Keratinocyte (primary cell): Measurements from ENCODE around the gene TMEM45A. TPM values are rescaled to one million over a fixed set of nuclear protein-coding genes. Genes with fewer than 3 reads are reported as not detected.

Source experiments
- DNase-seq: peaks from one replicate; pipeline ENCODE4 v3.0.0-alpha.2; 2011; ENCODE audit warnings: low read depth, missing footprints, low spot score
- FAIRE-seq: peaks from 2 replicates; lab custom pipeline; 2011; peaks lifted over from hg19 to GRCh38; lab: Jason Lieb, UNC
- H2AFZ ChIP-seq: 2 replicates; pipeline ENCODE4 v1.6.0; 2012; ENCODE audit warnings: low read length, control low read depth, inconsistent platforms; ENCODE audit not compliant: control insufficient read depth
- H3K27ac ChIP-seq: 2 replicates; pipeline ENCODE4 v1.5.1; 2011; ENCODE audit warnings: low read length; ENCODE audit not compliant: control insufficient read depth, insufficient read depth
- H3K27me3 ChIP-seq: 3 replicates; pipeline ENCODE4 v1.6.0; 2011; ENCODE audit warnings: low read length; ENCODE audit not compliant: control insufficient read depth, insufficient read depth; ENCODE audit errors: extremely low read depth
- H3K36me3 ChIP-seq, 2 experiments: 2 replicates in 1 of 2; 3 replicates in 1 of 2; pipeline ENCODE4 v1.5.1; 2011; ENCODE audit warnings: low read length in 2 of 2, mild to moderate bottlenecking in 1 of 2; ENCODE audit not compliant: control insufficient read depth in 2 of 2, insufficient read depth in 2 of 2; ENCODE audit errors: extremely low read depth in 1 of 2
- H3K4me1 ChIP-seq: 3 replicates; pipeline ENCODE4 v1.5.1; 2011; ENCODE audit warnings: low read length; ENCODE audit not compliant: control insufficient read depth, insufficient read depth; ENCODE audit errors: extremely low read depth
- H3K4me2 ChIP-seq: 3 replicates; pipeline ENCODE4 v1.6.0; 2011; ENCODE audit warnings: low read depth, low read length; ENCODE audit not compliant: control insufficient read depth, insufficient read depth; ENCODE audit errors: extremely low read depth
- H3K4me3 ChIP-seq, 3 experiments: fragments of 200-600 bp in 1 of 3; sonication (generic) in 1 of 3; 2 replicates in 2 of 3; 3 replicates in 1 of 3; pipeline ENCODE4 v1.5.1; 2011 to 2016; ENCODE audit warnings: low read length in 3 of 3, mild to moderate bottlenecking in 3 of 3, control low read depth in 2 of 3, inconsistent platforms in 1 of 3, low read depth in 1 of 3, mixed read lengths in 1 of 3, mixed run types in 1 of 3, moderate library complexity in 1 of 3; ENCODE audit not compliant: control insufficient read depth in 2 of 3, insufficient read depth in 2 of 3; ENCODE audit errors: extremely low read depth in 1 of 3
- H3K79me2 ChIP-seq: 2 replicates; pipeline ENCODE4 v1.6.0; 2012; ENCODE audit warnings: low read length; ENCODE audit not compliant: control insufficient read depth, insufficient read depth
- H3K9ac ChIP-seq: 3 replicates; pipeline ENCODE4 v1.6.0; 2011; ENCODE audit warnings: low read length; ENCODE audit not compliant: control insufficient read depth, insufficient read depth; ENCODE audit errors: extremely low read depth
- H3K9me1 ChIP-seq: 3 replicates; pipeline ENCODE4 v1.6.0; 2011; ENCODE audit warnings: low read length; ENCODE audit not compliant: control insufficient read depth, insufficient read depth; ENCODE audit errors: extremely low read depth
- H3K9me3 ChIP-seq: 2 replicates; pipeline ENCODE4 v1.5.1; 2012; ENCODE audit warnings: low read depth, low read length; ENCODE audit not compliant: control insufficient read depth
- H4K20me1 ChIP-seq: 3 replicates; pipeline ENCODE4 v1.6.0; 2011; ENCODE audit warnings: low read length; ENCODE audit not compliant: control insufficient read depth, insufficient read depth; ENCODE audit errors: extremely low read depth
- EZH2 ChIP-seq: IDR thresholded peaks from one replicate; pipeline ENCODE4 v1.6.1; 2012; ENCODE audit warnings: inconsistent platforms, mild to moderate bottlenecking, low read length, moderate library complexity
- dilution Hi-C: fragments of 300-500 bp; cut with MboI; formaldehyde crosslinking; loops from one replicate; pipeline ENCODE4 v1.7.0; 2020; ENCODE audit warnings: low sequenced_read_pairs; ENCODE audit not compliant: extremely low pct_ligation_motif_present
- polyA plus RNA-seq, 5 experiments: library from polyadenylated mRNA; depleted of rRNA in 3 of 5; stranded (reverse) in 3 of 5; stranded (forward) in 1 of 5; unstranded in 1 of 5; fragments of >200 nt; gene quantifications; 1 replicate in 1 of 5; 2 replicates in 3 of 5; 3 replicates in 1 of 5; pipeline versions ENCODE4 v1.2.1 to v1.2.3, GENCODE V29; 2011 to 2012; ENCODE audit warnings: missing spikeins in 2 of 5, low read depth in 1 of 5, low replicate concordance in 1 of 5
- TF ChIP-seq, protein P1 (sequence below), 3 experiments: IDR thresholded peaks in 1 of 3; conservative IDR thresholded peaks in 1 of 3; optimal IDR thresholded peaks in 1 of 3; 2 replicates in 2 of 3; 3 replicates in 1 of 3; pipeline versions ENCODE3 to v1.5.1; 2011; ENCODE audit warnings: low read length in 3 of 3, mild to moderate bottlenecking in 3 of 3, moderate library complexity in 2 of 3, control low read depth in 1 of 3, inconsistent platforms in 1 of 3; ENCODE audit not compliant: insufficient read depth in 2 of 3; ENCODE audit errors: extremely low read depth in 1 of 3

TMEM45A gene
- polyA plus RNA-seq, 1 donor (not counting 4 experiments of a cell fraction or from before 2014, with no cell fraction given), result 57.2 TPM

- dilution Hi-C loops, result no loop called here
- DNase-seq, result no peak
- Histone ChIP-seq H3K4me3 (no peak overlapping the region), H3K9ac (no peak overlapping the region), H3K9me3 (no peaks in the 10 kb centered on the region), H4K20me1 (no peaks in the 10 kb centered on the region), H3K79me2 (no peaks in the 10 kb centered on the region), H3K4me1 (peaks cover 19% of the 10 kb centered on the region), H3K27ac (no peak overlapping the region), H3K36me3 (no peaks in the 10 kb centered on the region), H2AFZ (no peak overlapping the region), H3K4me2 (no peak overlapping the region), H3K9me1 (no peaks in the 10 kb centered on the region), H3K27me3 (no peaks in the 10 kb centered on the region)
- FAIRE-seq, result no peak
- no peak for TF ChIP-seq EZH2
- TF ChIP-seq, protein P1, sequence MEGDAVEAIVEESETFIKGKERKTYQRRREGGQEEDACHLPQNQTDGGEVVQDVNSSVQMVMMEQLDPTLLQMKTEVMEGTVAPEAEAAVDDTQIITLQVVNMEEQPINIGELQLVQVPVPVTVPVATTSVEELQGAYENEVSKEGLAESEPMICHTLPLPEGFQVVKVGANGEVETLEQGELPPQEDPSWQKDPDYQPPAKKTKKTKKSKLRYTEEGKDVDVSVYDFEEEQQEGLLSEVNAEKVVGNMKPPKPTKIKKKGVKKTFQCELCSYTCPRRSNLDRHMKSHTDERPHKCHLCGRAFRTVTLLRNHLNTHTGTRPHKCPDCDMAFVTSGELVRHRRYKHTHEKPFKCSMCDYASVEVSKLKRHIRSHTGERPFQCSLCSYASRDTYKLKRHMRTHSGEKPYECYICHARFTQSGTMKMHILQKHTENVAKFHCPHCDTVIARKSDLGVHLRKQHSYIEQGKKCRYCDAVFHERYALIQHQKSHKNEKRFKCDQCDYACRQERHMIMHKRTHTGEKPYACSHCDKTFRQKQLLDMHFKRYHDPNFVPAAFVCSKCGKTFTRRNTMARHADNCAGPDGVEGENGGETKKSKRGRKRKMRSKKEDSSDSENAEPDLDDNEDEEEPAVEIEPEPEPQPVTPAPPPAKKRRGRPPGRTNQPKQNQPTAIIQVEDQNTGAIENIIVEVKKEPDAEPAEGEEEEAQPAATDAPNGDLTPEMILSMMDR (optimal IDR thresholded peaks at IDR 0.05 in 1 of 3, IDR thresholded peaks at IDR 0.05 in 1 of 3, conservative IDR thresholded peaks at IDR 0.05 in 1 of 3; ENCODE audit: extremely low read depth in 1 of 3, insufficient read depth in 2 of 3, low read length in 3 of 3), result no peak
Measured at GRCh38 chr3:100527347-100527735, 34.9 kb downstream of the TMEM45A start.

- Histone ChIP-seq H2AFZ (no peak overlapping the region), H3K9ac (no peak overlapping the region), H3K4me3 (no peak overlapping the region), H3K9me3 (no peaks in the 10 kb centered on the region), H3K27ac (no peak overlapping the region), H3K4me2 (no peak overlapping the region), H4K20me1 (no peaks in the 10 kb centered on the region), H3K4me1 (peaks cover 29% of the 10 kb centered on the region), H3K9me1 (peaks cover 2% of the 10 kb centered on the region), H3K79me2 (no peaks in the 10 kb centered on the region), H3K36me3 (no peaks in the 10 kb centered on the region), H3K27me3 (no peaks in the 10 kb centered on the region)
- dilution Hi-C loops, result no loop called here
- FAIRE-seq (no peak), DNase-seq (no peak)
- TF ChIP-seq, protein P1 (optimal IDR thresholded peaks at IDR 0.05 in 1 of 3, IDR thresholded peaks at IDR 0.05 in 1 of 3, conservative IDR thresholded peaks at IDR 0.05 in 1 of 3; ENCODE audit: extremely low read depth in 1 of 3, insufficient read depth in 2 of 3, low read length in 3 of 3), result no peak
- TF ChIP-seq EZH2, result no peak
Measured at GRCh38 chr3:100531093-100531492, 38.7 kb downstream of the TMEM45A start.
